Liver (tissue), 3 donors: Measurements from ENCODE around the gene SPG21.

Experiments
- SP1 ChIP-seq: IDR thresholded peaks from 2 replicates; pipeline ENCODE4 v1.6.1; 2018; ENCODE audit warnings: antibody characterized with exemption, mild to moderate bottlenecking
- TF ChIP-seq, protein P1 (sequence below): fragments of 150-350 bp; IDR thresholded peaks from 2 replicates; pipeline ENCODE4 v1.5.1; 2017; ENCODE audit warnings: improper control_type of control experiment, low read depth, low read length; ENCODE audit not compliant: missing input control
- TF ChIP-seq, protein P2 (sequence below): IDR thresholded peaks from 2 replicates; pipeline ENCODE4 v1.6.1; 2016; ENCODE audit warnings: antibody characterized with exemption, mild to moderate bottlenecking
- donor health status: healthy.
- donor health status: healthy.

DNA sequence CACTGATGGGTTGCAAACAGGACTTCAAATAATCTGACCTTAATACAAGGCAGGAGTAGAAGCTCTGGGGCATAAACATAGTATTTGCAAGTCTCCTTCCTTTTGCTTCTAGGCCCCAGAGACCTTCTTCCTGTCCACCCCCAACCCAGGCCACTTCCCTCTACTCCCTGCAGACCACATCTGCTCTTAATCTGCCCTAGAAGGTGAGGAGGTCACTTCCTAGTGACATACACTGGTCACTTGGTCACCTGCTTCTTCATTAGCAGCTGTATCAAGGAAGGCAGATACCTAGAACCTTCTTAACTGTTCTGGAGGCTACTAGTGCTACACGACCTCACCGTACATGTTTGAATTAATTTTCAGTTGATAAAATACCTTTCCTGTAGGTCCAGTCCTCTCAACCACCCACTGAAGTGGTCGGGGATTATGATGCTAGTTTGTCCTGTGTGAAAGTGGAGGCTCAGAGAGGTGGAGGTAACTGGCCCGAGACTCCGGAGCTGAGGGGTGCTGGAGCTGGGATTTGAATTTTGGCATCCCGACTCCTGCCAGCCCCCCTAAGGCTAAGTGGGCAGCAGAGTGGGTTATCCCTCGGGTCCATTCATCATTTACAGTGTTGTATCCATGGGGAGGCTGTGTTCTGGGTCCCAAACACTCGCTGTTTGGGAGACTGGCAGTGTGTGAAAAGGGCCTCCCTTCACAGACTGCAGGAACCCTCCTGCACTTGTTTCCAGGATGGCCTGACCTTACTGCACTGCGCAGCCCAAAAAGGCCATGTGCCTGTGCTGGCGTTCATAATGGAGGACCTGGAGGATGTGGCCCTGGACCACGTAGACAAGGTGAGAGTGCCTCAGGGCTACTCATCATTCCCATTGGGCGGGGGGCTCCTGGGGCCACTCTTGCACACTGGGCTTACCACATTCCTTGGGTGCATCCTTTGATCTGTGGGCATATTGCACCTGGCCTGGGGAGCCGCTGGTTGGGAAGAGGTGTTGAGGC is 64.1 kb downstream of the SPG21 start:
- TF ChIP-seq, protein P1, sequence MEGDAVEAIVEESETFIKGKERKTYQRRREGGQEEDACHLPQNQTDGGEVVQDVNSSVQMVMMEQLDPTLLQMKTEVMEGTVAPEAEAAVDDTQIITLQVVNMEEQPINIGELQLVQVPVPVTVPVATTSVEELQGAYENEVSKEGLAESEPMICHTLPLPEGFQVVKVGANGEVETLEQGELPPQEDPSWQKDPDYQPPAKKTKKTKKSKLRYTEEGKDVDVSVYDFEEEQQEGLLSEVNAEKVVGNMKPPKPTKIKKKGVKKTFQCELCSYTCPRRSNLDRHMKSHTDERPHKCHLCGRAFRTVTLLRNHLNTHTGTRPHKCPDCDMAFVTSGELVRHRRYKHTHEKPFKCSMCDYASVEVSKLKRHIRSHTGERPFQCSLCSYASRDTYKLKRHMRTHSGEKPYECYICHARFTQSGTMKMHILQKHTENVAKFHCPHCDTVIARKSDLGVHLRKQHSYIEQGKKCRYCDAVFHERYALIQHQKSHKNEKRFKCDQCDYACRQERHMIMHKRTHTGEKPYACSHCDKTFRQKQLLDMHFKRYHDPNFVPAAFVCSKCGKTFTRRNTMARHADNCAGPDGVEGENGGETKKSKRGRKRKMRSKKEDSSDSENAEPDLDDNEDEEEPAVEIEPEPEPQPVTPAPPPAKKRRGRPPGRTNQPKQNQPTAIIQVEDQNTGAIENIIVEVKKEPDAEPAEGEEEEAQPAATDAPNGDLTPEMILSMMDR: no peak
- TF ChIP-seq, protein P2, sequence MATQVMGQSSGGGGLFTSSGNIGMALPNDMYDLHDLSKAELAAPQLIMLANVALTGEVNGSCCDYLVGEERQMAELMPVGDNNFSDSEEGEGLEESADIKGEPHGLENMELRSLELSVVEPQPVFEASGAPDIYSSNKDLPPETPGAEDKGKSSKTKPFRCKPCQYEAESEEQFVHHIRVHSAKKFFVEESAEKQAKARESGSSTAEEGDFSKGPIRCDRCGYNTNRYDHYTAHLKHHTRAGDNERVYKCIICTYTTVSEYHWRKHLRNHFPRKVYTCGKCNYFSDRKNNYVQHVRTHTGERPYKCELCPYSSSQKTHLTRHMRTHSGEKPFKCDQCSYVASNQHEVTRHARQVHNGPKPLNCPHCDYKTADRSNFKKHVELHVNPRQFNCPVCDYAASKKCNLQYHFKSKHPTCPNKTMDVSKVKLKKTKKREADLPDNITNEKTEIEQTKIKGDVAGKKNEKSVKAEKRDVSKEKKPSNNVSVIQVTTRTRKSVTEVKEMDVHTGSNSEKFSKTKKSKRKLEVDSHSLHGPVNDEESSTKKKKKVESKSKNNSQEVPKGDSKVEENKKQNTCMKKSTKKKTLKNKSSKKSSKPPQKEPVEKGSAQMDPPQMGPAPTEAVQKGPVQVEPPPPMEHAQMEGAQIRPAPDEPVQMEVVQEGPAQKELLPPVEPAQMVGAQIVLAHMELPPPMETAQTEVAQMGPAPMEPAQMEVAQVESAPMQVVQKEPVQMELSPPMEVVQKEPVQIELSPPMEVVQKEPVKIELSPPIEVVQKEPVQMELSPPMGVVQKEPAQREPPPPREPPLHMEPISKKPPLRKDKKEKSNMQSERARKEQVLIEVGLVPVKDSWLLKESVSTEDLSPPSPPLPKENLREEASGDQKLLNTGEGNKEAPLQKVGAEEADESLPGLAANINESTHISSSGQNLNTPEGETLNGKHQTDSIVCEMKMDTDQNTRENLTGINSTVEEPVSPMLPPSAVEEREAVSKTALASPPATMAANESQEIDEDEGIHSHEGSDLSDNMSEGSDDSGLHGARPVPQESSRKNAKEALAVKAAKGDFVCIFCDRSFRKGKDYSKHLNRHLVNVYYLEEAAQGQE: no peak
- no peak for TF ChIP-seq SP1
